Osteoblast (primary cell): Measurements from ENCODE around the gene SLC35F4. TPM values are rescaled to one million over a fixed set of nuclear protein-coding genes. Genes with fewer than 3 reads are reported as not detected.

Experiments used
- DNase-seq: peaks from one replicate; pipeline ENCODE4 v3.0.0; 2011; ENCODE audit warnings: low spot score, mixed read lengths; ENCODE audit not compliant: insufficient read length; ENCODE audit errors: missing footprints
- H2AFZ ChIP-seq: 2 replicates; pipeline ENCODE4 v1.6.0; 2011; ENCODE audit warnings: mild to moderate bottlenecking, low read length
- H3K27ac ChIP-seq: 2 replicates; pipeline ENCODE4 v1.5.1; 2011; ENCODE audit warnings: mild to moderate bottlenecking, low read depth, low read length, moderate library complexity
- H3K27me3 ChIP-seq: 2 replicates; pipeline ENCODE4 v1.6.0; 2012; ENCODE audit warnings: mild to moderate bottlenecking, control low read depth, inconsistent platforms, low read length, moderate library complexity; ENCODE audit not compliant: insufficient read depth
- H3K36me3 ChIP-seq: 2 replicates; pipeline ENCODE4 v1.5.1; 2011; ENCODE audit warnings: mild to moderate bottlenecking, low read length, control low read depth, moderate library complexity; ENCODE audit not compliant: insufficient read depth
- H3K4me1 ChIP-seq: 2 replicates; pipeline ENCODE4 v1.5.1; 2011; ENCODE audit warnings: mild to moderate bottlenecking, low read length, control low read depth, moderate library complexity; ENCODE audit not compliant: insufficient read depth
- H3K4me2 ChIP-seq: 2 replicates; pipeline ENCODE4 v1.6.0; 2011; ENCODE audit warnings: mild to moderate bottlenecking, low read length; ENCODE audit not compliant: insufficient read depth
- H3K4me3 ChIP-seq: fragments of 200-600 bp; sonication (generic); 3 replicates; pipeline ENCODE4 v1.5.1; 2012; ENCODE audit warnings: mild to moderate bottlenecking, low read length, inconsistent platforms; ENCODE audit not compliant: insufficient read depth
- H3K79me2 ChIP-seq: 2 replicates; pipeline ENCODE4 v1.6.0; 2012; ENCODE audit warnings: mild to moderate bottlenecking, low read length, control low read depth, inconsistent platforms; ENCODE audit not compliant: insufficient read depth
- H3K9me3 ChIP-seq: 2 replicates; pipeline ENCODE4 v1.5.1; 2011; ENCODE audit warnings: low read depth, low read length, control low read depth
- H4K20me1 ChIP-seq: 2 replicates; pipeline ENCODE4 v1.6.0; 2012; ENCODE audit warnings: mild to moderate bottlenecking, low read length, control low read depth; ENCODE audit not compliant: insufficient read depth
- CTCF ChIP-seq: IDR thresholded peaks from 2 replicates; pipeline ENCODE4 v1.5.1; 2011; ENCODE audit warnings: mild to moderate bottlenecking, low read depth, low read length, moderate library complexity; ENCODE audit errors: extremely low read depth
- total RNA-seq: library from RNA; depleted of rRNA; stranded (reverse); fragments of >200 nt; gene quantifications from 2 replicates; pipeline ENCODE4 v1.2.3, GENCODE V29; 2012

The SLC35F4 gene
- total RNA-seq, 1 donor, result not detected

GRCh38 chr14:57897144-57897748 lies 31.4 kb upstream of the SLC35F4 start:
- Histone ChIP-seq H3K79me2 (no peaks in the 10 kb centered on the region), H3K27ac (no peak overlapping the region), H3K27me3 (no peaks in the 10 kb centered on the region), H3K4me1 (no peaks in the 10 kb centered on the region), H3K4me2 (no peak overlapping the region), H4K20me1 (no peaks in the 10 kb centered on the region), H3K4me3 (no peak overlapping the region), H3K9me3 (no peaks in the 10 kb centered on the region), H2AFZ (no peak overlapping the region), H3K36me3 (no peaks in the 10 kb centered on the region)
- no peak for TF ChIP-seq CTCF
- DNase-seq, result no peak

GRCh38 chr14:57889245-57889644 lies 23.4 kb upstream of the SLC35F4 start:
- no peak overlapping the region for H3K27ac ChIP-seq
- H3K4me1 ChIP-seq, result no peaks in the 10 kb centered on the region
- H4K20me1 ChIP-seq, result no peaks in the 10 kb centered on the region
- peak; percentile 56 for DNase-seq
- peaks cover 9% of the 10 kb centered on the region for H3K27me3 ChIP-seq
- no peak overlapping the region for H3K4me3 ChIP-seq
- TF ChIP-seq CTCF, result no peak
- no peaks in the 10 kb centered on the region for H3K9me3 ChIP-seq
- H3K4me2 ChIP-seq, result no peak overlapping the region
- H2AFZ ChIP-seq, result no peak overlapping the region
- H3K36me3 ChIP-seq, result no peaks in the 10 kb centered on the region
- H3K79me2 ChIP-seq, result no peaks in the 10 kb centered on the region

GRCh38 chr14:57884175-57884574 lies 18.3 kb upstream of the SLC35F4 start:
- no peak for DNase-seq
- Histone ChIP-seq H4K20me1 (no peaks in the 10 kb centered on the region), H3K4me2 (no peak overlapping the region), H3K4me1 (no peaks in the 10 kb centered on the region), H3K27me3 (peaks cover 9% of the 10 kb centered on the region), H3K9me3 (no peaks in the 10 kb centered on the region), H3K4me3 (no peak overlapping the region), H3K79me2 (no peaks in the 10 kb centered on the region), H3K36me3 (no peaks in the 10 kb centered on the region), H2AFZ (no peak overlapping the region), H3K27ac (no peak overlapping the region)
- TF ChIP-seq CTCF, result peak; percentile 35

- TF ChIP-seq CTCF, result no peak
- Histone ChIP-seq H3K4me2 (no peak overlapping the region), H3K79me2 (no peaks in the 10 kb centered on the region), H4K20me1 (no peaks in the 10 kb centered on the region), H3K27ac (no peak overlapping the region), H3K4me1 (no peaks in the 10 kb centered on the region), H2AFZ (no peak overlapping the region), H3K9me3 (no peaks in the 10 kb centered on the region), H3K4me3 (no peak overlapping the region), H3K27me3 (peaks cover 8% of the 10 kb centered on the region), H3K36me3 (no peaks in the 10 kb centered on the region)
- no peak for DNase-seq
Measured at GRCh38 chr14:57883061-57883460, 17.2 kb upstream of the SLC35F4 start.
